Panc1 (cell line): ENCODE data around the gene CAGE1. TPM values are rescaled to one million over a fixed set of nuclear protein-coding genes. Genes with fewer than 3 reads are reported as not detected.
A peak's percentile ranks its signal among the peaks of the same experiment; 100 is the strongest.

Experiments
- ATAC-seq: fragments of 200-7000 bp; cut with Tn5 transposase; 2 replicates; pipeline ENCODE4 v1.9.1; 2020; ENCODE audit warnings: mild to moderate bottlenecking, moderate library complexity
- BruUV-seq: library from RNA; stranded (reverse); fragments of 400-500 nt; replicated peaks from 2 replicates; lab custom pipeline; 2021; lab: Mats Ljungman, UMichigan
- CTCF ChIA-PET: fragments of 300-600 bp; sonication (Branson Sonifier 250); formaldehyde crosslinking; loops from one replicate; lab custom pipeline; 2022; ENCODE audit warnings: antibody characterized with exemption; lab: Charles Lee
- POLR2A ChIA-PET: fragments of 300-600 bp; sonication (Branson Sonifier 250); formaldehyde crosslinking; loops from one replicate; lab custom pipeline; 2022; ENCODE audit warnings: antibody characterized with exemption; lab: Charles Lee
- DNase-seq: peaks from one replicate; pipeline ENCODE4 v3.0.0-alpha.2; 2010; ENCODE audit warnings: low read depth, low spot score
- H3K27ac ChIP-seq: 2 replicates; pipeline ENCODE4 v1.5.1; 2011; ENCODE audit warnings: mild to moderate bottlenecking, low read length, inconsistent platforms
- H3K27me3 ChIP-seq: fragments of 200-500 bp; sonication (Bioruptor generic); 2 replicates; pipeline ENCODE4 v1.6.0; 2014; ENCODE audit warnings: low read length, inconsistent platforms; ENCODE audit not compliant: control insufficient read depth, insufficient read depth
- H3K36me3 ChIP-seq: fragments of 200-500 bp; sonication (Bioruptor generic); 2 replicates; pipeline ENCODE4 v1.5.1; 2014; ENCODE audit warnings: inconsistent platforms, mild to moderate bottlenecking, low read length, moderate library complexity; ENCODE audit not compliant: control insufficient read depth, insufficient read depth
- H3K4me1 ChIP-seq: 2 replicates; pipeline ENCODE4 v1.5.1; 2011; ENCODE audit warnings: inconsistent platforms, mild to moderate bottlenecking, low read length, moderate library complexity; ENCODE audit not compliant: control insufficient read depth, insufficient read depth
- H3K4me3 ChIP-seq, 2 experiments: 2 replicates each; pipeline ENCODE4 v1.5.1; 2011 to 2012; ENCODE audit warnings: low read depth in 2 of 2, low read length in 2 of 2, mild to moderate bottlenecking in 2 of 2, inconsistent platforms in 1 of 2, moderate library complexity in 1 of 2
- H3K9me3 ChIP-seq: fragments of 200-500 bp; sonication (Bioruptor generic); 2 replicates; pipeline ENCODE4 v1.5.1; 2014; ENCODE audit warnings: low read depth, mild to moderate bottlenecking, inconsistent platforms, low read length, moderate library complexity; ENCODE audit not compliant: control insufficient read depth, insufficient read depth
- POLR2AphosphoS5 ChIP-seq: IDR thresholded peaks from 2 replicates; pipeline ENCODE4 v1.6.1; 2012; ENCODE audit warnings: mild to moderate bottlenecking, low read depth, low read length, moderate library complexity
- REST ChIP-seq, 2 experiments: IDR thresholded peaks; 2 replicates each; pipeline ENCODE4 v1.6.1; 2011 to 2012; ENCODE audit warnings: low read depth in 2 of 2, control low read depth in 1 of 2, low read length in 1 of 2, mild to moderate bottlenecking in 1 of 2, moderate library complexity in 1 of 2; ENCODE audit not compliant: insufficient read depth in 1 of 2
- SIN3A ChIP-seq: IDR thresholded peaks from 2 replicates; pipeline ENCODE4 v1.6.1; 2012; ENCODE audit warnings: low read depth, mild to moderate bottlenecking, low read length, moderate library complexity, borderline replicate concordance; ENCODE audit not compliant: insufficient read depth
- TCF7L2 ChIP-seq: IDR thresholded peaks from 2 replicates; pipeline ENCODE4 v1.6.1; 2011; ENCODE audit warnings: mild to moderate bottlenecking, low read depth, low read length, inconsistent platforms
- in situ Hi-C: cut with HindIII; loops from 2 replicates; pipeline ENCODE4 v1.10.0; 2016; ENCODE audit warnings: low sequenced_read_pairs, low pct_unique_long_range_greater_than_20kb
- intact Hi-C: fragments of 100-400 bp; cut with micrococcal nuclease; formaldehyde crosslinking; loops from one replicate; pipeline ENCODE4 v1.10.0; 2022; ENCODE audit not compliant: unreplicated experiment
- total RNA-seq: library from RNA; stranded (reverse); gene quantifications from one replicate; pipeline ENCODE4 v1.2.1, GENCODE V29; 2021; ENCODE audit not compliant: unreplicated experiment
- TF ChIP-seq, protein P1 (sequence below): fragments of 450-650 bp; IDR thresholded peaks from 2 replicates; pipeline ENCODE4 v1.5.1; 2017; ENCODE audit warnings: mild to moderate bottlenecking

The CAGE1 gene
- total RNA-seq, 1 experiment from 2014 or later = not detected

DNA sequence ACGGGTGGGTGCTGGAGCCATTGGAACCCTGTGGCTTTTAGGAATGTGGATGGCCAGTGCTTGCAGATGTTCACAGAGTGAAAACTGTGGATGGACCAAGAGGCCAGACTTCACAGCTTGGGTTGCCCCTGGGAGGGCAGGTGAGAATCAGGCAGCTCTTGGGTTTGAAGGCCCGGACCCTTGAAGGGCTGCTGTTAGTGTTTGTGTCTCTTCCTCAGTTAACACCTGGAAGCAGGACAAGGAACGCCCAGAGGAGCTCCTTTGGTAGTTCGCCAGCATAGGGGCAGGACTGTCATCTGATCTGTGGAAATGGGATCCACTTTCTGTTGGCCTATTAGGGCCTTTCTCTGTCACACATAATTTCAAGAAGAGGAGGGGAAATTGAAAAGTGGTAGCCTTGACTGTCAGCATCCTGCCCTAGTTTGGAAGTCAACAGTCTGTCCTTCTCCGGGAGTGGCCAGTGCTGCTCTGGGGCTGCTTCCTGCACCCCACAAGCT lies 43.6 kb upstream of the CAGE1 start:
- POLR2A ChIA-PET = no interaction called here
- in situ Hi-C loops = no loop called here

GRCh38 chr6:7432391-7433120 lies 43.0 kb upstream of the CAGE1 start:
- no peaks in the 10 kb centered on the region for H3K27me3 ChIP-seq
- intact Hi-C loops = no loop called here
- DNase-seq = no peak
- no TSS peak for BruUV-seq
- in situ Hi-C loops = no loop called here
- ATAC-seq = no peak
- POLR2A ChIA-PET = no interaction called here
- H3K27ac ChIP-seq = no peak overlapping the region
- H3K36me3 ChIP-seq = no peaks in the 10 kb centered on the region
- TF ChIP-seq REST (IDR thresholded peaks at IDR 0.05; ENCODE audit: insufficient read depth in 1 of 2, low read depth in 2 of 2, low read length in 1 of 2) (no peak), SIN3A (no peak), TCF7L2 (no peak)
- TF ChIP-seq, protein P1, sequence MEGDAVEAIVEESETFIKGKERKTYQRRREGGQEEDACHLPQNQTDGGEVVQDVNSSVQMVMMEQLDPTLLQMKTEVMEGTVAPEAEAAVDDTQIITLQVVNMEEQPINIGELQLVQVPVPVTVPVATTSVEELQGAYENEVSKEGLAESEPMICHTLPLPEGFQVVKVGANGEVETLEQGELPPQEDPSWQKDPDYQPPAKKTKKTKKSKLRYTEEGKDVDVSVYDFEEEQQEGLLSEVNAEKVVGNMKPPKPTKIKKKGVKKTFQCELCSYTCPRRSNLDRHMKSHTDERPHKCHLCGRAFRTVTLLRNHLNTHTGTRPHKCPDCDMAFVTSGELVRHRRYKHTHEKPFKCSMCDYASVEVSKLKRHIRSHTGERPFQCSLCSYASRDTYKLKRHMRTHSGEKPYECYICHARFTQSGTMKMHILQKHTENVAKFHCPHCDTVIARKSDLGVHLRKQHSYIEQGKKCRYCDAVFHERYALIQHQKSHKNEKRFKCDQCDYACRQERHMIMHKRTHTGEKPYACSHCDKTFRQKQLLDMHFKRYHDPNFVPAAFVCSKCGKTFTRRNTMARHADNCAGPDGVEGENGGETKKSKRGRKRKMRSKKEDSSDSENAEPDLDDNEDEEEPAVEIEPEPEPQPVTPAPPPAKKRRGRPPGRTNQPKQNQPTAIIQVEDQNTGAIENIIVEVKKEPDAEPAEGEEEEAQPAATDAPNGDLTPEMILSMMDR = no peak
- peak overlapping the region in 1 of 2 experiments; percentile 30; a peak in 2 of 4 replicates for H3K4me3 ChIP-seq
- H3K4me1 ChIP-seq = no peaks in the 10 kb centered on the region
- no peaks in the 10 kb centered on the region for H3K9me3 ChIP-seq
- CTCF ChIA-PET = no interaction called here

More for the DNA sequence above, 43.6 kb upstream of the CAGE1 start:
- Histone ChIP-seq H3K9me3 (no peaks in the 10 kb centered on the region), H3K4me3 (no peak overlapping the region), H3K36me3 (no peaks in the 10 kb centered on the region), H3K4me1 (no peaks in the 10 kb centered on the region), H3K27ac (no peak overlapping the region), H3K27me3 (no peaks in the 10 kb centered on the region)
- ATAC-seq (no peak), DNase-seq (no peak)
- TF ChIP-seq REST (IDR thresholded peaks at IDR 0.05; ENCODE audit: insufficient read depth in 1 of 2, low read depth in 2 of 2, low read length in 1 of 2) (no peak), SIN3A (no peak), TCF7L2 (no peak), POLR2AphosphoS5 (no peak)
- TF ChIP-seq, protein P1 = no peak
- CTCF ChIA-PET = no interaction called here
- intact Hi-C loops = no loop called here
- BruUV-seq = no TSS peak
